Neural cell (in vitro differentiated cells): ENCODE results near the gene RGS4.

Experiments
- CTCF ChIP-seq: fragments of 450-650 bp; IDR thresholded peaks from 2 replicates; pipeline ENCODE4 v1.5.1; 2014; ENCODE audit warnings: antibody characterized with exemption, mild to moderate bottlenecking, moderate library complexity; ENCODE audit not compliant: poor library complexity, severe bottlenecking
- EZH2 ChIP-seq: fragments of 200-600, 300-800 bp; shearing (Covaris generic), sonication (generic); IDR thresholded peaks from 2 replicates; pipeline ENCODE4 v1.6.1; 2014; ENCODE audit warnings: antibody characterized with exemption, low read length, borderline replicate concordance, mild to moderate bottlenecking; ENCODE audit not compliant: insufficient read depth, poor library complexity, severe bottlenecking
- POLR2AphosphoS5 ChIP-seq: IDR thresholded peaks from 2 replicates; pipeline ENCODE4 v1.6.1; 2012

GRCh38 chr1:163036671-163037070 is 32.5 kb upstream of the RGS4 start:
- TF ChIP-seq EZH2 (no peak), CTCF (no peak), POLR2AphosphoS5 (no peak)
